ENCODE data around the gene CLIC6. TPM values are rescaled to one million over a fixed set of nuclear protein-coding genes. Genes with fewer than 3 reads are reported as not detected.

Gene CLIC6
- total RNA-seq, 1 experiment from 2014 or later: not detected

- intact Hi-C loops (cut with micrococcal nuclease): no loop called here
- Mint-ChIP-seq H3K36me3 (ENCODE audit: insufficient read depth, unreplicated experiment) (no peaks in the 10 kb centered on the region), H3K4me1 (ENCODE audit: insufficient read depth, unreplicated experiment) (peaks cover 22% of the 10 kb centered on the region), H3K4me3 (ENCODE audit: unreplicated experiment) (no peak overlapping the region), H3K27ac (ENCODE audit: low read depth, unreplicated experiment) (no peak overlapping the region), H3K27me3 (ENCODE audit: insufficient read depth, unreplicated experiment) (no peaks in the 10 kb centered on the region), H3K9me3 (ENCODE audit: unreplicated experiment) (no peaks in the 10 kb centered on the region)
- POLR2A ChIA-PET: no interaction called here
- no peak for DNase-seq (ENCODE audit: unreplicated experiment)
- CTCF ChIA-PET: interaction anchor here (0.6 kb wide), 1 partner anchor 42 kb away, joined by 3 read pairs; no protein-coding TSS in a partner anchor
- TF ChIP-seq CTCF (IDR thresholded peaks at IDR 0.05; ENCODE audit: unreplicated experiment): no peak
- BruUV-seq (replicated peaks): no TSS peak
Observed at GRCh38 chr21:34703571-34703970, 34.8 kb downstream of the CLIC6 start.

GRCh38 chr21:34704119-34704518 is 35.3 kb downstream of the CLIC6 start:
- POLR2A ChIA-PET: interaction anchor here (1.0 to 1.4 kb wide), 4 partner anchors 20 to 696 kb away, joined by 3 to 7 read pairs (median 3); no protein-coding TSS in a partner anchor
- TF ChIP-seq CTCF (IDR thresholded peaks at IDR 0.05; ENCODE audit: unreplicated experiment): no peak
- Mint-ChIP-seq H3K27me3 (ENCODE audit: insufficient read depth, unreplicated experiment) (no peaks in the 10 kb centered on the region), H3K9me3 (ENCODE audit: unreplicated experiment) (no peaks in the 10 kb centered on the region), H3K4me1 (ENCODE audit: insufficient read depth, unreplicated experiment) (peaks cover 22% of the 10 kb centered on the region), H3K36me3 (ENCODE audit: insufficient read depth, unreplicated experiment) (no peaks in the 10 kb centered on the region), H3K27ac (ENCODE audit: low read depth, unreplicated experiment) (no peak overlapping the region), H3K4me3 (ENCODE audit: unreplicated experiment) (no peak overlapping the region)
- no TSS peak for BruUV-seq (replicated peaks)
- intact Hi-C loops (cut with micrococcal nuclease): no loop called here
- DNase-seq (ENCODE audit: unreplicated experiment): peak; percentile 72
- CTCF ChIA-PET: interaction anchor here (0.6 to 1.3 kb wide), 2 partner anchors 41 kb away, joined by 3 read pairs; no protein-coding TSS in a partner anchor

GRCh38 chr21:34705011-34705410 is 36.2 kb downstream of the CLIC6 start:
- intact Hi-C loops (cut with micrococcal nuclease): no loop called here
- Mint-ChIP-seq H3K4me3 (ENCODE audit: unreplicated experiment) (no peak overlapping the region), H3K4me1 (ENCODE audit: insufficient read depth, unreplicated experiment) (peaks cover 22% of the 10 kb centered on the region), H3K27me3 (ENCODE audit: insufficient read depth, unreplicated experiment) (no peaks in the 10 kb centered on the region), H3K27ac (ENCODE audit: low read depth, unreplicated experiment) (no peak overlapping the region), H3K9me3 (ENCODE audit: unreplicated experiment) (no peaks in the 10 kb centered on the region), H3K36me3 (ENCODE audit: insufficient read depth, unreplicated experiment) (no peaks in the 10 kb centered on the region)
- no peak for DNase-seq (ENCODE audit: unreplicated experiment)
- CTCF ChIA-PET: interaction anchor here (1.0 to 2.7 kb wide), 3 partner anchors 11 to 41 kb away, joined by 3 to 12 read pairs (median 4); no protein-coding TSS in a partner anchor
- TF ChIP-seq CTCF (IDR thresholded peaks at IDR 0.05; ENCODE audit: unreplicated experiment): no peak
- POLR2A ChIA-PET: interaction anchor here (0.7 to 1.4 kb wide), 5 partner anchors 19 to 695 kb away, joined by 3 to 7 read pairs (median 3); no protein-coding TSS in a partner anchor
- no TSS peak for BruUV-seq (replicated peaks)

GRCh38 chr21:34706337-34706736 is 37.5 kb downstream of the CLIC6 start:
- H3K4me1 Mint-ChIP-seq (ENCODE audit: insufficient read depth, unreplicated experiment): peaks cover 22% of the 10 kb centered on the region
- no peaks in the 10 kb centered on the region for H3K9me3 Mint-ChIP-seq (ENCODE audit: unreplicated experiment)
- H3K27ac Mint-ChIP-seq (ENCODE audit: low read depth, unreplicated experiment): no peak overlapping the region
- no peaks in the 10 kb centered on the region for H3K27me3 Mint-ChIP-seq (ENCODE audit: insufficient read depth, unreplicated experiment)
- DNase-seq (ENCODE audit: unreplicated experiment): no peak
- H3K4me3 Mint-ChIP-seq (ENCODE audit: unreplicated experiment): no peak overlapping the region
- ChIA-PET POLR2A (interaction anchor here (0.6 kb wide), 1 partner anchor 1488 kb away, joined by 3 read pairs; no protein-coding TSS in a partner anchor), CTCF (interaction anchor here (2.7 kb wide), 1 partner anchor 12 kb away, joined by 12 read pairs; no protein-coding TSS in a partner anchor)
- H3K36me3 Mint-ChIP-seq (ENCODE audit: insufficient read depth, unreplicated experiment): no peaks in the 10 kb centered on the region
- intact Hi-C loops (cut with micrococcal nuclease): no loop called here
- TF ChIP-seq CTCF (IDR thresholded peaks at IDR 0.05; ENCODE audit: unreplicated experiment): no peak
- BruUV-seq (replicated peaks): no TSS peak

Data from MCF 10A (cell line).